Kasumi-1 (cell line): ENCODE data around the gene PNN.
"Not testable (repeated sequence)": the region's sequence is repeated elsewhere in the genome, so short reads cannot be mapped to it uniquely, and the experiment has no call there.

Experiments
- DNase-seq, 2 experiments: peaks; one replicate each; lab custom pipeline; 2025; lab: John Stamatoyannopoulos, UW

PNN gene

GRCh38 chr14:39181026-39181692 lies 6.1 kb downstream of the PNN start:
- DNase-seq, result no peak

GRCh38 chr14:39181693-39182047 lies 6.6 kb downstream of the PNN start:
- no peak for DNase-seq

- no peak for DNase-seq
Measured at GRCh38 chr14:39182770-39183684, 8.0 kb downstream of the PNN start.

GRCh38 chr14:39183685-39184003 lies 8.6 kb downstream of the PNN start:
- DNase-seq, result not testable (repeated sequence)

DNA sequence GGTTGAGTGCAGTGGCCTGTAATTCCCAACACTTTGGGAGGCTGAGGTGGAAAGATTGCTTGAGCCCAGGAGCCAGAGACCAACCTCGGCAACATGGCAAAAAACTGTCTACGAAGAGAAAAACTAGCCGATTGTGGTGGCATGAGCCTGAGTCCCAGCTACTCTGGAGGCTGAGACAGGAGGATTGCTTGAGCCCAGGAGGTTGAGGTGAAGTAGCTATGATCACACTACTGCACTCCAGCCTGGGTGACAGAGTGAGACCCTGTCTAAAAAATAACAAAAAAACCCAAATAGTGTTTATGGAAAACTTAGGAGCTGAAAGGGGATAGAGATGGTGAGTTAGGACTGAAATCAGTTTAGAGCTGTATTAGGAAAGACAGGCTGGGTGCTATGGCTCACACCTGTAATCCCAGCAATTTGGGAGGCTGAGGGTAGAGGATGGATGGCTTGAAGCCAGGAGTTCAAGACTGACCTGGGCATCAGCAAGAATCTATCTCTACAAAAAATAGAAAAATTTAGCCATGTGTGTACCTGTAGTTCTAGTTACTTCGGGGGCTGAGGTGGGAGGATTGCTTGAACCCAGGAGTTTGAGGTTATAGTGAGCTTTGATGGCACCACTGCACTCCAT lies 9.7 kb downstream of the PNN start:
- DNase-seq, result no peak

- DNase-seq, result no peak
Measured at GRCh38 chr14:39185256-39186049, 10.4 kb downstream of the PNN start.

- no peak for DNase-seq
Measured at GRCh38 chr14:39186941-39187525, 12.0 kb downstream of the PNN start.

GRCh38 chr14:39203659-39204606 lies 28.9 kb downstream of the PNN start:
- DNase-seq, result no peak

DNA sequence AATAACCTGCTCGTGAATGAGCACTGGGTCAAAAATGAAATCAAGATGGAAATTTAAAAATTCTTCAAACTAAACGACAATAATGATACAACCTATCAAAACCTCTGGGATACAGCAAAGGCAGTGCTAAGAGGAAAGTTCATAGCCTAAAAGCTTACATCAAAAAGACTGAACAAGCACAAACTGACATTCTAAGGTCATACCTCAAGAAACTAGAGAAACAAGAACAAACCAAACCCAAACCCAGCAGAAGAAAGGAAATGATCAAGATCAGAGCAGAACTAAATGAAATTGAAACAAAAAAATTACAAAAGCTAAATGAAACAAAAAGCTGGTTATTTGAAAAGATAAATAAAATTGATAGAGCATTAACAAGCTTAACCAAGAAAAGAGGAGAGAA lies 32.4 kb downstream of the PNN start:
- not testable (repeated sequence) for DNase-seq

GRCh38 chr14:39211109-39211741 lies 36.2 kb downstream of the PNN start:
- DNase-seq, result no peak

- no peak for DNase-seq
Measured at GRCh38 chr14:39212034-39212433, 37.0 kb downstream of the PNN start.

- DNase-seq, result no peak
Measured at GRCh38 chr14:39212693-39213092, 37.6 kb downstream of the PNN start.

GRCh38 chr14:39217214-39217879 lies 42.3 kb downstream of the PNN start:
- peak in 1 of 2 experiments; percentile 30 for DNase-seq

- DNase-seq, result no peak
Measured at GRCh38 chr14:39218171-39218769, 43.2 kb downstream of the PNN start.

- no peak for DNase-seq
Measured at GRCh38 chr14:39219075-39219499, 44.0 kb downstream of the PNN start.

DNA sequence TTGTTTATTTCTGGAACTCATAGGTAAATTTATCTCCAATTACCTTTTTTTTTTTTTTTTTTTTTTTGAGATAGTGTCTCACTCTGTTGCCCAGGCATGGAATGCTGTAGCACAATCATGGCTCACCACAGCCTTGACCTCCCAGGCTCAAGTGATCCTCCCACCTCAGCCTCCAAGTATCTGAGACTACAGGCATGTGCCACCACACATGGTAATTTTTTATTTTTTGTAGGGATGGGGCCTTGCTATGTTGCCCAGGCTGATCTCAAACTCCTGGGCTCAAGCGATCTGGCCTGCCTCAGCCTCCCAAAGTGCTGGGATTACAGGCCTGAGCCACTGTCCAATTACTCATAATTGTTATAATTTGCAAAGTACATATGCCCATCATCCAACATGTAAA lies 45.4 kb downstream of the PNN start:
- not testable (repeated sequence) for DNase-seq

DNA sequence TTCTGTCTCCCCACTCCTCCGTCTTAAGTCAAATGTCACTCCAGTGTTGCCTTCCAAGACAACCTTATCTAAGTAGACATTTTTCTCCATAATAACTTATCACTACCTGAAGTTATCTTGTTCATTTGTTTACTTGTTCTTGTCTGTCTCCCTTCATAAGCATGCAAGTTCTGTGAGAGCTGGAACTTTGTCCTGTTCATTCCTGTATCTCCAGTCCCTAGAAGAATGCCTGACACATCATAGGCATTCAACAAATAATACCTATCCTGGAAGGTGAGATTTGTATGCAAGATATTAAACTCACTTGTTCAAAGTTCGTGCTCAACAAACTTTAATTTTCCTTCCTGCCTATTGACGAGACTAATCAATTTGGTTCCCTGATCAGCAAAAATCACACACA lies 53.0 kb downstream of the PNN start:
- no peak for DNase-seq

DNA sequence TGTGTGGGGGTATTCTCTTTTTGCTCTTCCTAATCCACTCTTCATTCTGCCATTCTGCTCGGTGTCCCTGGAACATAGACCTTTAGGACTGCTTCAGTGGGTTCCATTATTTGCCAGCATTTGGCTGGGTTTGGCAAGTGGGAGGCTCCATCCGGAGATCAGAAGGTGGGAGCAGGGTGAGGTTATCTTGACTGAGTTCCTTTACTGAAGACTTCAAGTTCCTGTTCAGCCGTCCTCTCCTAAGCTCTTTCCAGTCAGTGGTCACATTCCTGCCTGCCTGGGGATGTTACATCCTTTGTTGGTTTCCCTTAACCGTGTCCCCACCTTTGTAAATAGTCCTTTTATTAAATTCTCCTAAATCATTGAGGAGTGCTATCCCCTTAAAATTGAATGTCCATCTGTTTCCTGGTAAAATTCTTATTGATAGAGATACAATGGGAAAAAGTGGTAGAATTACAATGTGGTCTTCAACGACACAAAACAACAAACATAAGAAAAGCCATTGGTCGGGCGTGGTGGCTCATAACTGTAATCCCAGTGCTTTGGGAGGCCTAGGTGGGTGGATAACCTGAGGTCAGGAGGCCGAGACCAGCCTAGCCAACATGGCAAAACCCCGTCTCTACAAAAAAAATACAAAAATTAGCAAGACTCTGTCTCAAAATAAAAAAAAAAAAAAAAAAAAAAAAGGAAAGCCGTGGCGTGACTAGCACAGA lies 53.6 kb downstream of the PNN start:
- DNase-seq, result peak in 1 of 2 experiments; percentile 12

DNA sequence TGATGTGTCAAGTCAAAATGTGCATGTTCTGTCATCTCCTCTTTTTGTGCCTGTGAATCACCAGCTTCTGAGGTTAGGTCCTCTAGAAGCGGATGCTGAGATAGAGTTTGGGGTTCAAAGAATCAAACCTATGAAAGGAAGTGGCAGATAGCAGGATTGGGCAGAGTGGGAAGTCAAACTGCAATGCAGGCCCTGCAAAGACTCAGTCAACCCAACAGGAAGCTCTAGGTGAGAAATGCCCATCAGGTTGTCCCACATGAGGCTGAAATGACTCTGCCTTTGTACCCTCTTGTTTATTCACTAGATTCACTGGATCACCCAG lies 54.1 kb downstream of the PNN start:
- DNase-seq, result peak; percentile 42 to 44
